ENCODE measurements around the gene DENND1B.

- TF ChIP-seq CTCF (IDR thresholded peaks at IDR 0.05) = no peak
- no peak for TF ChIP-seq POLR2A (IDR thresholded peaks at IDR 0.05)
Measured at GRCh38 chr1:197467881-197468280, 307.4 kb downstream of the DENND1B start.
